T-cell (primary cell): Measurements from ENCODE around the gene MOB3C. TPM values are rescaled to one million over a fixed set of nuclear protein-coding genes. Genes with fewer than 3 reads are reported as not detected.
"Not testable (repeated sequence)": the region's sequence is repeated elsewhere in the genome, so short reads cannot be mapped to it uniquely, and the experiment has no call there.

ENCODE experiments used
- ATAC-seq, 4 experiments: fragments of 200-7000 bp in 3 of 4; fragments of 150-1000 bp in 1 of 4; cut with Tn5 transposase; replicated peaks in 1 of 4; 1 replicate in 3 of 4; 2 replicates in 1 of 4; pipeline ENCODE4 v1.10.0; 2021; ENCODE audit warnings: moderate library complexity in 3 of 4, mild to moderate bottlenecking in 2 of 4, moderate number of reproducible peaks in 1 of 4
- CTCF ChIA-PET, 2 donors: fragments of 300-600 bp; sonication (Branson Sonifier 250); formaldehyde crosslinking; loops; one replicate each; lab custom pipeline; 2022; ENCODE audit warnings: antibody characterized with exemption in 2 of 2; lab: Charles Lee
- POLR2A ChIA-PET, 2 donors: fragments of 300-600 bp; sonication (Branson Sonifier 250); formaldehyde crosslinking; loops; one replicate each; lab custom pipeline; 2022; ENCODE audit warnings: antibody characterized with exemption in 2 of 2; lab: Charles Lee
- DNase-seq, 35 experiments: peaks; one replicate each; pipeline versions ENCODE4 v3.0.0 to v3.0.0-alpha.2; 2013 to 2023
- H3K27ac ChIP-seq: one replicate; pipeline ENCODE4 v1.5.1; 2013; ENCODE audit warnings: low read length
- H3K27me3 ChIP-seq, 2 experiments: replicated peaks in 1 of 2; 1 replicate in 1 of 2; 2 replicates in 1 of 2; pipeline versions ENCODE4 v1.6.1 to v1.7.0; 2013; ENCODE audit warnings: low read length in 1 of 2, mixed read lengths in 1 of 2; ENCODE audit not compliant: control insufficient read depth in 2 of 2, insufficient read depth in 2 of 2; ENCODE audit errors: extremely low read depth in 1 of 2
- H3K36me3 ChIP-seq, 2 donors: 1 replicate in 1 of 2; 2 replicates in 1 of 2; pipeline versions ENCODE4 v1.6.1 to v1.7.0; 2013; ENCODE audit warnings: low read length in 1 of 2; ENCODE audit not compliant: control insufficient read depth in 2 of 2, insufficient read depth in 1 of 2; ENCODE audit errors: extremely low read depth in 1 of 2
- H3K4me1 ChIP-seq, 2 experiments: 1 replicate in 1 of 2; 2 replicates in 1 of 2; pipeline versions ENCODE4 v1.6.1 to v1.7.0; 2013; ENCODE audit warnings: low read length in 2 of 2, mixed read lengths in 1 of 2; ENCODE audit not compliant: insufficient read depth in 2 of 2, control insufficient read depth in 1 of 2; ENCODE audit errors: extremely low read depth in 1 of 2
- H3K4me3 ChIP-seq, 2 donors: 1 replicate in 1 of 2; 2 replicates in 1 of 2; pipeline versions ENCODE4 v1.5.1 to v1.7.0; 2013; ENCODE audit warnings: mild to moderate bottlenecking in 2 of 2, low read length in 1 of 2, moderate library complexity in 1 of 2; ENCODE audit not compliant: control insufficient read depth in 1 of 2; ENCODE audit errors: extremely low read depth in 1 of 2
- H3K9me3 ChIP-seq: 2 replicates; pipeline ENCODE4 v1.7.0; 2013
- H3K27ac Mint-ChIP-seq, 2 donors: one replicate each; pipeline ENCODE4 v1.8.0; 2020 to 2021; ENCODE audit warnings: mild to moderate bottlenecking in 2 of 2, mixed read lengths in 2 of 2
- H3K27me3 Mint-ChIP-seq, 2 donors: one replicate each; pipeline ENCODE4 v1.8.0; 2021 to 2022; ENCODE audit warnings: mixed read lengths in 2 of 2
- H3K36me3 Mint-ChIP-seq: one replicate; pipeline ENCODE4 v1.8.0; 2021; ENCODE audit warnings: mixed read lengths
- H3K4me1 Mint-ChIP-seq, 3 donors: one replicate each; pipeline ENCODE4 v1.8.0; 2020 to 2022; ENCODE audit warnings: mixed read lengths in 3 of 3, mild to moderate bottlenecking in 1 of 3
- H3K4me3 Mint-ChIP-seq, 3 donors: one replicate each; pipeline ENCODE4 v1.8.0; 2020 to 2022; ENCODE audit warnings: mild to moderate bottlenecking in 3 of 3, mixed read lengths in 3 of 3, moderate library complexity in 3 of 3
- H3K9me3 Mint-ChIP-seq, 3 donors: one replicate each; pipeline ENCODE4 v1.8.0; 2020 to 2022; ENCODE audit warnings: mixed read lengths in 3 of 3
- WGBS: methylation state at CpG from one replicate; pipeline ENCODE4 v1.1.5; 2013; ENCODE audit warnings: missing lambda C conversion rate; ENCODE audit not compliant: insufficient coverage; 5-methylcytosine and 5-hydroxymethylcytosine counted together
- total RNA-seq, 35 experiments: library from RNA in 6 of 35; stranded (reverse) in 6 of 35; fragments of 120-200 nt in 1 of 35; gene quantifications; one replicate each; pipeline versions ENCODE4 v1.2.1 to v1.2.4 and lab custom pipeline; 2013 to 2026

The MOB3C gene
- total RNA-seq, 5 donors from 2014 or later (not counting 1 experiment from before 2014, with no cell fraction given): 13.2 to 29.6 (median 24.6) TPM

DNA sequence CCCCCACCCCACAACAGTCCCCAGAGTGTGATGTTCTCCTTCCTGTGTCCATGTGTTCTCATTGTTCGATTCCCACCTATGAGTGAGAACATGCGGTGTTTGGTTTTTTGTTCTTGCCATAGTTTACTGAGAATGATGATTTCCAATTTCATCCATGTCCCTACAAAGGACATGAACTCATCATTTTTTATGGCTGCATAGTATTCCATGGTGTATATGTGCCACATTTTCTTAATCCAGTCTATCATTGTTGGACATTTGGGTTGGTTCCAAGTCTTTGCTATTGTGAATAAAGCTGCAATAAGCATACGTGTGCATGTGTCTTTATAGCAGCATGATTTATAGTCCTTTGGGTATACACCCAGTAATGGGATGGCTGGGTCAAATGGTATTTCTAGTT, 34.5 kb upstream of the MOB3C start:
- H3K4me3 Mint-ChIP-seq, ATAC-seq, H3K4me1 Mint-ChIP-seq, H3K9me3 ChIP-seq, H3K27me3 ChIP-seq, DNase-seq, H3K27ac ChIP-seq, POLR2A ChIA-PET, H3K4me1 ChIP-seq, H3K27me3 Mint-ChIP-seq, H3K4me3 ChIP-seq, H3K27ac Mint-ChIP-seq: not testable (repeated sequence)
- Mint-ChIP-seq H3K9me3 (peaks cover 2 to 10% (median 5%) of the 10 kb centered on the region in 3 donors), H3K36me3 (peaks cover 71% of the 10 kb centered on the region)
- WGBS: no CpG with 5 or more reads among the region's 3 CpGs
- peaks cover 2 to 59% of the 10 kb centered on the region in 2 donors for H3K36me3 ChIP-seq
- CTCF ChIA-PET: interaction anchor here in 1 of 2 donors (0.7 kb wide), 1 partner anchor 106 kb away, joined by 6 read pairs; no protein-coding TSS in a partner anchor

DNA sequence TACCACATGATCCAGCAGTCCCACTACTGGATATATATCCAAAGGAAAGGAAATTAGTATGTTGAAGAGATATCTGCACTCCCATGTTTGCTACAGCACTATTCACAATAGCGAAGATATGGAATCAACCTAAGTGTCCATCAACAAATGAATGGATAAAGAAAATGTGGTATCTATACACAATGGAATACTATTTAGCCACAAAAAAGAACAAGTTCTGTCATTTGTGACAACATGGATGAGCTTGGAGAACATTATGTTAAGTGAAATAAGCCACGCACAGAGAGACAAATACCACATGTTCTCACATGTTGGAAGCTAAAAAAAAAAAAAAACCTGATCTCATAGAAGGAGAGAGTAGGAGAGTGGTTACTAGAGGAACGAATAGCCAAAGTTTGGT, 33.9 kb upstream of the MOB3C start:
- H3K27ac Mint-ChIP-seq: no peak overlapping the region
- ATAC-seq (no peak), DNase-seq (no peak)
- H3K4me1 ChIP-seq: no peaks in the 10 kb centered on the region
- ChIA-PET CTCF (interaction anchor here in 1 of 2 donors (0.6 to 0.7 kb wide), 2 partner anchors 45 to 105 kb away, joined by 3 to 6 read pairs; no protein-coding TSS in a partner anchor), POLR2A (no interaction called here)
- peaks cover 4% of the 10 kb centered on the region for H3K9me3 ChIP-seq
- no peak overlapping the region for H3K27ac ChIP-seq
- H3K36me3 Mint-ChIP-seq: peaks cover 65% of the 10 kb centered on the region
- H3K27me3 ChIP-seq: no peaks in the 10 kb centered on the region
- H3K4me1 Mint-ChIP-seq: no peaks in the 10 kb centered on the region
- WGBS: no CpG with 5 or more reads among the region's 3 CpGs
- H3K27me3 Mint-ChIP-seq: no peaks in the 10 kb centered on the region
- H3K36me3 ChIP-seq: peaks cover 0 to 53% of the 10 kb centered on the region in 2 donors
- H3K4me3 ChIP-seq: no peak overlapping the region
- no peak overlapping the region for H3K4me3 Mint-ChIP-seq
- peaks cover 2 to 10% (median 5%) of the 10 kb centered on the region in 3 donors for H3K9me3 Mint-ChIP-seq

DNA sequence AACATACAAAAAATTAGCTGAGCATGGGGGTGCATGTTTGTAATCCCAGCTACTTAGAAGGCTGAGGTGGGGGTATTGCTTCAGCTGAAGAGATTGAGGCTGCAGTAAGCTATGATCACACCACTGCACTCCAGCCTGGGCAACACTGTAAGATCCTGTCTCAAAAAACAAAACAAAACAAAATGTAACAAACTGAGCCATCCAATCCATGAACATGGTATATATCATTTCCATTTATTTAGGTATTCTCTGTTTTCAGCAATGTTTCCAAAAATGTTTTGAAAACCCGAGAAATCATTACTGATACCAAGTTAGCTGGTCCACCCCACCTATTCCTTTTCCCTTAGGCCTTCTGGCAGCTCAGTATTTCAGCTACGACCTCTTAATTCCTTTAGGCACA, 33.2 kb upstream of the MOB3C start:
- peaks cover under 1% of the 10 kb centered on the region for H3K9me3 ChIP-seq
- no peaks in the 10 kb centered on the region for H3K27me3 ChIP-seq
- no peak for ATAC-seq
- POLR2A ChIA-PET: no interaction called here
- H3K27ac Mint-ChIP-seq: no peak overlapping the region
- peaks cover 0 to 6% (median 5%) of the 10 kb centered on the region in 3 donors for H3K9me3 Mint-ChIP-seq
- H3K27me3 Mint-ChIP-seq: no peaks in the 10 kb centered on the region
- H3K4me1 ChIP-seq: no peaks in the 10 kb centered on the region
- H3K4me3 Mint-ChIP-seq: no peak overlapping the region
- no peaks in the 10 kb centered on the region for H3K4me1 Mint-ChIP-seq
- H3K27ac ChIP-seq: no peak overlapping the region
- no peak overlapping the region for H3K4me3 ChIP-seq
- 100% methylated on average over 2 of the region's 2 CpGs for WGBS
- no peak for DNase-seq
- H3K36me3 ChIP-seq: peaks cover 0 to 49% of the 10 kb centered on the region in 2 donors
- CTCF ChIA-PET: interaction anchor here in 1 of 2 donors (0.7 kb wide), 1 partner anchor 25 kb away, joined by 4 read pairs; no protein-coding TSS in a partner anchor
- peaks cover 62% of the 10 kb centered on the region for H3K36me3 Mint-ChIP-seq

DNA sequence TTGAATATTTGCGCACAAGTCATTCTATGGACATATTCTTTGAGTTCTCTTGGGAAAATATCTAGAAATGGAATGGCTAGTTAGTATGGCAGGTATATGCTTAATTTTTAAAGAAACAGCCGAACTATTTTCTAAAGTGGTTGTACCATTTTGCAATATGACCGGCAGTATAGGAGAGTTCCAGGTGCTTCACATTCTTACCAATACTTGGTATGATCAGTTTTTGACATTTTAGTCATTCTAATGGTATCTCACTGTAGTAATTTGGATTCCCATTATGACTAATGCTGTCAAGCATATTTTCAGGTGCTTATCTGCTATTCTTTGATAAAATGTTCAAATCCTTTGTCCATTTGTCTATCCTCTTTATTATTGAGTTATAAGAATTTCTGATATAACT, 31.0 kb upstream of the MOB3C start:
- no peaks in the 10 kb centered on the region for H3K9me3 ChIP-seq
- no peaks in the 10 kb centered on the region for H3K27me3 Mint-ChIP-seq
- no peak overlapping the region for H3K4me3 ChIP-seq
- H3K36me3 Mint-ChIP-seq: peaks cover 52% of the 10 kb centered on the region
- ATAC-seq: no peak
- no peak overlapping the region for H3K4me3 Mint-ChIP-seq
- peaks cover 0 to 5% (median 4%) of the 10 kb centered on the region in 3 donors for H3K9me3 Mint-ChIP-seq
- no peaks in the 10 kb centered on the region for H3K27me3 ChIP-seq
- no peak overlapping the region for H3K27ac Mint-ChIP-seq
- H3K36me3 ChIP-seq: peaks cover 0 to 44% of the 10 kb centered on the region in 2 donors
- CTCF ChIA-PET: interaction anchor here in 1 of 2 donors (0.7 kb wide), 1 partner anchor 16 kb away, joined by 3 read pairs; no protein-coding TSS in a partner anchor
- no peak overlapping the region for H3K27ac ChIP-seq
- POLR2A ChIA-PET: no interaction called here
- WGBS: no CpG with 5 or more reads among the region's 3 CpGs
- H3K4me1 Mint-ChIP-seq: no peaks in the 10 kb centered on the region
- DNase-seq: no peak
- no peaks in the 10 kb centered on the region for H3K4me1 ChIP-seq

DNA sequence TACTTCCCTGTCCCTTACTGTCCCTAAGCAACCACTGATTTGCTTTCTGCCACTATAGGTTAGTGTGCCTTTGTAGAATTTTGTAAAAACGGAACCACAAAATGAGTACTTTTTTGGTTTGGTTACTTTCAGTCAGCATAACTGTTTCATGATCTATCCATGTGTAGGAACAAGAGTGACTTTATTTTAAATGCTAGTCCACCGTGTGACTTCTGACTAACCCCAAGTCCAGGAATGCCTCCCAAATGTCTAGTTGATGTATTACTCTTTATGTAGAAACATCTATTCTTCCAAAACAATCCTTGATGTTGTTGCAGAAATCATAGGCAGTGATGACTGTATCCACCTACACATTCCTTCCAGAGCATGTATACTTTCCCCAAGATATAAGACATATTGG, 30.2 kb upstream of the MOB3C start:
- Mint-ChIP-seq H3K9me3 (peaks cover 0 to 5% (median 4%) of the 10 kb centered on the region in 3 donors), H3K27ac (no peak overlapping the region), H3K4me1 (no peaks in the 10 kb centered on the region), H3K36me3 (peaks cover 49% of the 10 kb centered on the region), H3K27me3 (no peaks in the 10 kb centered on the region), H3K4me3 (no peak overlapping the region)
- CTCF ChIA-PET: no interaction called here
- POLR2A ChIA-PET: no interaction called here
- ATAC-seq (no peak), DNase-seq (no peak)
- Histone ChIP-seq H3K4me3 (no peak overlapping the region), H3K36me3 (peaks cover 0 to 45% of the 10 kb centered on the region in 2 donors), H3K27ac (no peak overlapping the region), H3K4me1 (no peaks in the 10 kb centered on the region), H3K9me3 (no peaks in the 10 kb centered on the region), H3K27me3 (no peaks in the 10 kb centered on the region)
- no CpG with 5 or more reads among the region's 2 CpGs for WGBS

DNA sequence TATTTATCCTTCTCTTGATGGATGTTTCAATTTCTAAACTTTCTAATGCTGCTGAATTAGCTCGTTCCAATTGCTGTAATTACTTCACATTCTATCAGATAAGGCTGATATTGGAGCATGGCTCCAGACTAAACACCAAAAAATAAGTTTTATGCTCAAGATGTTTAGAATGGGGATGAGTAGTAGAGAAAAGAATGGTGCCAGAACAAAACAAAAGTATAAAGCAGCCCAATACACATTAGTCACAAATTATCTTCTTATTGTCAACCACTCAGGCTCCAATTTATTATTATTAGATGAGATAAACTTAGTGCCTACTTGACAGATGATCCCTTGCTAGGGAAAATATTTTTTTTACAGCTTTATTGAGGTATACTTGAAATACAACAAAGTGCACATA, 29.7 kb upstream of the MOB3C start:
- WGBS: no CpG with 5 or more reads among the region's 1 CpG
- no peaks in the 10 kb centered on the region for H3K27me3 Mint-ChIP-seq
- H3K4me3 Mint-ChIP-seq: no peak overlapping the region

More for the DNA sequence above, 29.7 kb upstream of the MOB3C start:
- H3K27me3 ChIP-seq: no peaks in the 10 kb centered on the region
- H3K9me3 ChIP-seq: no peaks in the 10 kb centered on the region
- no peak overlapping the region for H3K27ac Mint-ChIP-seq
- H3K4me3 ChIP-seq: no peak overlapping the region
- DNase-seq (no peak), ATAC-seq (no peak)
- H3K4me1 Mint-ChIP-seq: no peaks in the 10 kb centered on the region
- H3K36me3 ChIP-seq: peaks cover 0 to 45% of the 10 kb centered on the region in 2 donors
- H3K36me3 Mint-ChIP-seq: peaks cover 51% of the 10 kb centered on the region
- no peak overlapping the region for H3K27ac ChIP-seq
- POLR2A ChIA-PET: no interaction called here
- peaks cover 0 to 5% (median 4%) of the 10 kb centered on the region in 3 donors for H3K9me3 Mint-ChIP-seq
- no peaks in the 10 kb centered on the region for H3K4me1 ChIP-seq
- CTCF ChIA-PET: no interaction called here
